HG03558 (cell line): ENCODE data around the gene SAMD9.
"Not testable (repeated sequence)": the region's sequence is repeated elsewhere in the genome, so short reads cannot be mapped to it uniquely, and the experiment has no call there.

Experiments
- ATAC-seq: cut with Tn5 transposase; IDR thresholded peaks from one replicate; pipeline ENCODE4 v1.9.1; 2021; ENCODE audit warnings: moderate number of reproducible peaks; ENCODE audit not compliant: unreplicated experiment; ENCODE audit errors: extremely low read depth

Gene SAMD9

DNA sequence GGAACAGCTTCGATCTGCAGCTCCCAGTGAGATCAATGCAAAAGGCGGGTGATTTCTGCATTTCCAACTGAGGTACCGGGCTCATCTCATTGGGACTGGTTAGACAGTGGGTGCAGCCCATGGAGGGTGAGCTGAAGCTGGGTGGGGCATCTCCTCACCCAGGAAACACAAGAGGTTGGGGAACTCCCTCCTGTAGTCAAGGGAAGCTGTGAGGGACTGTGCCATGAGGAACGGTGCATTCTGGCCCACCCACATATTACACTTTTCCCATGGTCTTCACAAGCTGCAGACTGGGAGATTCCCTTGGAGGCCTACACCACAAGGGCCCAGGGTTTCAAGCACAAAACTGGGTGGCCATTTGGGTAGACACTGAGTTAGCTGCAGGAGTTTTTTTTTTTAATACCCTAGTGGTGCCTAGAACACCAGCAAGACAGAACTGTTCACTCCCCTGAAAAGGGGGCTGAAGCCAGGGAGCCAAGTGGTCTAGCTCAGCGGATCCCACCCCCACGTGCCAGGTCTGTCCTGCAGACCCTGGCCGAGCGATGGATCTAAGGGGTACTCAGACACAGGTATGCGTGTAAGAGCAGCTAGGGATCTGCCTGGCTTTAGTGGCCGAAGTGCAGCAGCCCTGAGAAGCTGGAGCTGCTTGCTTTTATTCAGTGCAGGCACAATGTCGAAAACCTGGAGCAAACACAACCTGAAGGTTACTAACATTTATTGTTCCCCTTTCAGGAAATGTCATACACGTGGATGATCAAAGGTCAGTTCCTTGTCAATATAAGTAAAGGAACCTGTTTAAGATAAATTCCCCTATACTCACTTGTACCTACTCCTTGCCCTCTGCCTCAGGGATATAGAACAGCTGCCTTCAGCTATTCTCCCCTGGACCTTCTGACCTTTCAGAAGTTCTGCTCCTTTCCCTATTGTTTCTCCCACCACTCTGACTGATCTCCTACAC lies 3.1 kb upstream of the SAMD9 start:
- no peak for ATAC-seq

DNA sequence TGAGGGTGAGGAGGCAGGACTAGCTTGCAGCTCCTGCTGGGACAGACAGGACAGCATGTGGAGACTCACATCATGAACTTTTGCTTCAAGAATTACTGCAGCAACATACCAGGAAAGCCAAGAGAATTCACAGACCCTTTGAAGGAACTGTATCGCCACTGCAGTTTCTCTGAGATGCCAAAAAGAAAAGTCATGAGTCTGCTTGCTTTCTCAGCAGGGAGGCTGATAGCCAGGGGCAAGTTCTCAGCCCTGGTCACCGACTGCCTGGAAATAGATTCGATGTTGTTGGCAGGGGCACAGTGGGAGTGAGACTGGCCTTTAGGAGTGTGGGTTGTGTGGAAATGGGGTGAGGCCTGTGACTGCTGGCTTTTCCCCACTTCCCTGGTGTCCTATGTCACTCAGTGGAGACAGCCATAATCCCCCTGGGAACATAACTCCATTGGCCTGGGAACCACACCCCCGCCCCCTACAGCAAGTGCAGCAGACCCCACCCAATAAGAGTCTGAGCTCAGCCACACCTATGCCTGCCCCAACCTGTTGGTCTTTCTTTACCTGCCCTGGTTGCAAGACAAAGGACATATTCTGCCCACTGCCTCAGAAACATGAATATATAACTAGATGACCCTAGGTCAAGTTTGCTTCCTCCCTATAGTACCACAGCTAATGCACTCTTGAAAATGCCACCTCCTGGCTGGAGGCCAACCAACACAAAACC lies 1.6 kb upstream of the SAMD9 start:
- ATAC-seq = no peak

DNA sequence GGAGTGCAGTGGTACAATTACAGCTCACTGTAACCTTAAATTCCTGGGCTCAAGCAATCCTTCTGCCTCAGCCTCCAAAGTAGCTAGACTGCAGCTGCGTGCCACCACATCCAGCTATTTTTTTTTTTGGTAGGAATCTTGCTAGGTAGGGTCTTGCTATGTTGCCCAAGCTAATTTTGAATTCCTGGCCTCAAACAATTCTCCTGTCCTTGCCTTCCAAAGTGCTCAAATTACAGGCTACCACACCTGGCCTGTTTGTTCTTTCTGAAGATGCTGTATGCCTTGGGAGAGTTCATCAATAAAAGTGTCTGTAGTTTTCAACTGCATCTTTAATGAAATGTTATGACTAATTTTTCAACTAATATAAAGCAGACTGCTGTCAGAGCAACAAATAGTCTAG lies 452 bp downstream of the SAMD9 start:
- ATAC-seq = no peak

DNA sequence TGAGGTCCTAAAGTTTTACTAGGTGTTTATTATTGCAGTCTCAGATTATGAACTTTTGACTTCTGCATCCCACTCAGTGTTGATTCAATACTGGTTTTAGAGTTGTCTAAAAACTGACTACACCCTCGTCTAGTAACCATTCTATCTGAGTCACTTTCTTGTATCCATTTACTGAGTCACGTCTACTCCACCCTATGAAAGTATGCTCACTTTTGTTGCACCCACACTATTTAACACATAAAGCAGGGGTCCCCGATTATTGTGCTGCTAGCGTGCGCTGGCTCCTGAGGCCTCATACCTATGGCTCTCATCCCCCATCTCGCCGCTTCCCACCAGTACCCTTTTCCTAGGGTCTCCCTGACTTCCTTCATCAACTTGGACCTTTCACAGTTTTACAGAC lies 2.0 kb downstream of the SAMD9 start:
- no peak for ATAC-seq

DNA sequence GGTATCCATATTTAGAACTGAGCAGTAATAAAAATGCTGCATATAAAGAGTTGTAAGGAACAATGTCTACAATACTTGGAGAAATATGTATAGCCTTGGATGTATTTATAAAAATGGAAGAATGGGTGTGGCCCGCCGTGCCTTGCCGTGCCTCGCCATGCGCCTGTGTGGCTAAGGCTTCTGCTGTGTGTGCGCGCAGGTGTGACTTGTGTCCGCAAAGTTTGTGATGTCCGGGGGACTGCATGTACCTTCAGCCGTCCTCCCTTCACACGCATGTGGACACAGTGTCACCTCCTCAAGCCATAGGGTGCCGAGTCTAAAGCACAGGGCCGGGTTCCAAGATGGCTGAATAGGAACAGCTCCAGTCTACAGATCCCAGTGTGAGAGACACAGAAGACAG lies 9.8 kb downstream of the SAMD9 start:
- ATAC-seq = no peak

DNA sequence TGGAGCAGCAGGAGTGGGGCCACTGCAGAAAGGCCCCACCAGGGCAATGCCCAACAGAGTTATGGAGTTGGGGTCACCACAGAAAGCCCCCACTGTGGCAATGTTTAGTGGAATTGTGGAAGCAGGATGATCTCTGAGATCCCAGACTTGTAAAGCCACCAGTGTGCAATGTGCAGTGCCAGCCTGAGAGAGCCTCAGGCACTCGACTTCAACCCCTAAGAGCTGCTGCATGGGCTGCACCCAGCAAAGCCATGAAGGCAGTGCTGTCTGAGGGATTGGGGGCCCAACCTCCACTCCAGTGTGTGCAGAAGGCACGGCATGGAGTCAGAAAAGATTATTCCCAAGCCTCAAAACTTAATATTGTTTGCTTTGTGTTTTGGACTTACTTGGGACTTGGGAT lies 20.4 kb downstream of the SAMD9 start:
- ATAC-seq = no peak

DNA sequence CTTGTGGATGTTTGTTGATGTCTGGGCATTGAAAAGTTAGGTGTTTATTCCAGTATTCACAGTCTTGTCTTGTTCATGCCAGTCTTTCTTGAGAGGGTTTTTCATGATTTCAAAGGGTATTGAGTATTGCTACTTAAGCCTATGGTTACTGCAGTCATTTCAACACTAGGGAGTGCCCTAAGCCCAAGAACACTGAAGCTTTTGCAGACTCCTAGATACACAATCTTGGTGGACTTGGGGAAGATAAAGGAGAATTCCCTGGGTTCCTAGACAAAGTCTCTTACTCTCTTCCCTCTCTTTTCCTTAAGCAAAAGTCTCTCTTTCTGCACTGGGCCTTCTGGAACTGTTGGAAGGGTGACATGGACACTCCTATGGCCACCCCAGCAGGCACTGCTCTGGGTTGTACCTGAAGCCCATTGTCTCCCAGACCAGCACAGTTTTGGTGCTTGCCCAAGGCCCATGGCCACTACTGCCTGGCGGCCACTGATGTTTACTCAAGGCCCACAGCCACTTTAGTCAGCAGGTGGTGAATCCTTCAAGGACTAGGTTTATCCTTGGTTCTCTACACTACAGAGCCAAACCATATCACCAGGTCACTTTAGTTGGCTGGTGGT lies 24.9 kb downstream of the SAMD9 start:
- no peak for ATAC-seq

DNA sequence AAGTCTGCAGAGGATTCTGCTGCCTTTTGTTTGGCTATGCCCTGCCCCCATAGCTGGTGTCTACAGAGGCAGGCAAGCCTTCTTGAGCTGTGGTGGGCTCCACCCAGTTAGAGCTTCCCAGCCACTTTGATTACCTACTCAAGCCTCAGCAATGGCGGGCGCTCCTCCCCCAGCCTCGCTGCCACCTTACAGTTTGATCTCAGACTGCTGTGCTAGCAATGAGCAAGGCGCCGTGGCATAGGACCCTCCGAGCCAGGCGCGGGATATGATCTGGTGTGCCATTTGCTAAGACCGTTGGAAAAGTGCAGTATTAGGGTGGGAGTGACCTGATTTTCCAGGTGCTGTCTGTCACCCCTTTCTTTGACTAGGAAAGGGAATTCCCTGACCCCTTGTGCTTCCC lies 44.4 kb downstream of the SAMD9 start:
- ATAC-seq = not testable (repeated sequence)

DNA sequence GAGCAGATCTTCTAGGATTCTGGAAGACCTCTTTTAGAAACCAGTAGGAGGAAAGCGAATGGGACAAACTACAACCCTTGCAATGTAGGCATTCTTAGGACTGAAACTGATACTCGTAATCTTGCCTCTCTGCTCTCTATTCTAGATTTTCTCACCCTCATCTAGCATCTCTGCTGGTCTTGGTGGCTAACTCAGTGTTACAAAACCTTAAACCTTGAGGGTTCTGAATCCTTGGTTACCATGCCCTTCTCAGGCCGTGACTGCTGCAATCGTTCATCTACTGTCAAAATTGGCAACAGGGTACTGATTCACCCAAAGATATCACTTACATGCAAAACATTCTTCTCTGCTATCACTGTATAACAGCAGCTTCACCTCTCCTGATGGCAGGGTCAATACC lies 55.2 kb downstream of the SAMD9 start:
- ATAC-seq = no peak

DNA sequence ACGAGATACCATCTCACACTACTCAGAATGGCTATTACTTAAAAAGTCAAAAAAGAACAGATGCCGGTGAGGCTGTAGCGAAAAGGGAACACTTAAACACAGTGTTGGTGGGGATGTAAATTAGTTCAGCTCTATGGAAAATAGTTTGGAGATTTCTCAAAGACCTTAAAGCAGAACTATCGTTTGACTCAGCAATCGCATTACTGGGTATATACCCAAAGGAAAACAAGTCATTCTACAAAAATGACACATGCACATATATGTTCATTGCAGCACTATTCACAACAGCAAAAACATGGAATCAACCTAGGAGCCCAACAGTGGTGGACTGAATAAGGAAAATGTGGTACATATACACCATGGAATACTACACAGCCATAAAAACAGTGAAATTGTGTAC lies 56.9 kb downstream of the SAMD9 start:
- ATAC-seq = no peak

DNA sequence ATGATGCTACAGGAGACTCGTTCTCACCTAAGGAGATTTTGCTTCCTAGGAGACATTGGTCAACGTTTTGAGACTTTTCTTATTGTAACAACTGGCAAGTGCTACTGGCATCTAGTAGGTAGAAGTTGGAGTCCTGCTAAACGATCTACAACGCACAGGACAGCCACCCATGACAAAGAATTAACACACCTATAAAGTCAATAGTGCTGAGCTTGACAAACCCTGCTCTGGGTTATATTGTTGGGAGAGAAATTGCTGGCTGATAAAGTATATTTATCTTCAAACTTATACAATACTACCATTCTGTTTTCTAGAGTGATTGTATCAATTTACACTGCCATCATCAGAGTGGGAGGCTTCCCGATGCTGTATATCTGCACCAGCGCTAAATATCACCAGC lies 57.8 kb downstream of the SAMD9 start:
- ATAC-seq = no peak

DNA sequence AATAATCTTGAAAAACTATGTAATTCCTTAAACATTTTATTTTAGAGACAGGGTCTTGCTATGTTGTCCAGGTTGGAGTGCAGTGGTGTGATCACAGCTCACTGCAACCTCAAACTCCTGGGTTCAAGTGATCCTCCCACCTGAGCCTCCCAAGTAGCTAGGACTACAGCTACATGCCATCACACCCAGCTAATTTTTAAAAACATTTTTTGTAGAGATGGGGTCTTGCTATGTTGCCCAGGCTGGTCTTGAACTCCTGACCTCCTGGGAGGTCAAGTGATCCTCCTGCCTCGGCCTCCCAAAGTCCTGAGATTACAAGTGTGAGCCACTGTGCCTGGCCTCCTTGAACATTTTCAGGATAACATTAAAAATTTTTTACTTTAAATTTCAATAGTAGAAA lies 61.2 kb downstream of the SAMD9 start:
- not testable (repeated sequence) for ATAC-seq

DNA sequence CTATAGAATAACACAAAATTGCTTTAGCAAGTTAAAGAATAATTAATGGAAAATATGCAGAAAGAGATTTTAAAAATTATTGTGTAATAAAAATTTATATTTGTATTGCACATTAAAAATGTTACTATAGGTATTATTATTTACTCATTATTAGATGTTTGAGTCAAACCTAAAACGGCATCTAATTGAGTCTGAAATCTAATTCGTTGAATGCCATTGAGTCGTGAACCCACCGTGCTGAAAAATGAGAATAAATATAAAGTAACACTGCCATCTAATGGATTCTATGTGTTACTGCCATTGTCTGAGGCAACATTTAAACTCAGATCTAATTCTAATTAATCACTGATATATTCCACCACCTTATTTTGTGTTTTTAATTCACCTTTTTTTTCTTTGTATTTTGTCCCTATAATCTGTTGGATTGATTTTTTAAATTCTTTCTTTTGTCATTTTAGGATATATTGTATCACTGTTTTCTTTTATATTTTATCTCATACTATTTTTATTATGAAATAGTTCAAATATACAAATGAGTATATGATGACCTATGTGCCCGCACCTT lies 62.2 kb downstream of the SAMD9 start:
- ATAC-seq = no peak

DNA sequence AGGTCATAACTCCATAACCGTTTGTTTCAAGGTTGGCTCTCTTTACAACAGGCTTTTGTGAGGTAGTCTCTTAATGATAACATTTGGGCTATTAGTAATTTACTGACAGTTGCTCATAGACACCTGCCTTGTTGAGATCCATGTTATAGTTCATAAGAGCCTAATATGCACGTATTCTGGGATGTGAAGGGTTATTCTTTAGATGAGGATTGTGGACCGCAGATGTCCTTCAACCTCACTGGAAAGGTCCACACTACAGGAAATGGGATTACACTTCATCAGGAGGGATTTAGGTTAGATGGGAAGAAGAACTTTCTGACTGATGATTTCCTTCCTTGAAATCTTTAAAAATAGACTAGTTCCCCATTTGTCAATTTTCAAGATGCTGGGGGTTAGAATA lies 62.8 kb downstream of the SAMD9 start:
- ATAC-seq = no peak

DNA sequence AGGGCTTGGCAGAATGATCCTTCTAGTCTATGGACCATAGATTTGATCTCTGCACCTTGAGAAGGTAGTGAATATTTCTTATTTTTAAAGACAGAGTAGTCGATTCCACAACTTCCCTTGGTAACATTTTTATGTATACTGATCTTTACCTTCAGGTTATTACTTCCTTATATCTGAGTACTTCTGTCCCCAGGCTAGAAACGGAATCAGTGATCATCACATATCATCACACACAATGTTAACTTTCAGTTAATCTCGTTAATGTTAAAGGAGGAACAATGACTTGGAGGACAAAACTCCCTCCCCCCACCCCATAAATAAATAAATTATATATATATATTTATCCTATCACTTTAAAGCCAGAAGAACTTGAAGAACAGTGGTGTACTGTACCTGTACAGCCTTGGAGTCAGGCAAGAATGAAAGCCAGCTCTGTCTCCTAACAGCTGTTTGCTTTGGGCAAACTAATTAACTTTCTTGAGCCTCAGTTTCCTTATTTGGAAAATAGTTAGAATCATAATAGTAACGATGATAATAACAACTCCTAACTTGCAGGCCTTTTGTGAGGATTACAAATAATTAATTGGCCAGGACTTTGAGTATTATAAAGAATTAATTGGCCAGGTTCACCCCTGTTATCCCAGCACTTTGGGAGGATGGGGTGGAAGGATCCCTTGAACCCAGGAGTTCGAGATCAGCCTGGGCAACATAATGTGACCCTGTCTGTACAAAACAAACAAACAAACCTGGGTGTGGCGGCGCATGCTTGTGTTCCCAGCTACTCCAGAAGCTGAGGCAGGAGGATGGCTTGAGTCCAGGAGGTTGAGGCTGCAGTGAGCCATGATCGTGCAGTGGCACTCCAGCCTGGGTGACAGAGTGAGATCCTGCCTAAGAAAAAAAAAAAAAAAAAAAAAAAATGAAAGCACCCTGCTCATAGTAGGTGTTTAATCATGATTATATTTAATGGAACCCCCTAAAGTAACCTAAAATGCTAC lies 63.5 kb downstream of the SAMD9 start:
- ATAC-seq = no peak

DNA sequence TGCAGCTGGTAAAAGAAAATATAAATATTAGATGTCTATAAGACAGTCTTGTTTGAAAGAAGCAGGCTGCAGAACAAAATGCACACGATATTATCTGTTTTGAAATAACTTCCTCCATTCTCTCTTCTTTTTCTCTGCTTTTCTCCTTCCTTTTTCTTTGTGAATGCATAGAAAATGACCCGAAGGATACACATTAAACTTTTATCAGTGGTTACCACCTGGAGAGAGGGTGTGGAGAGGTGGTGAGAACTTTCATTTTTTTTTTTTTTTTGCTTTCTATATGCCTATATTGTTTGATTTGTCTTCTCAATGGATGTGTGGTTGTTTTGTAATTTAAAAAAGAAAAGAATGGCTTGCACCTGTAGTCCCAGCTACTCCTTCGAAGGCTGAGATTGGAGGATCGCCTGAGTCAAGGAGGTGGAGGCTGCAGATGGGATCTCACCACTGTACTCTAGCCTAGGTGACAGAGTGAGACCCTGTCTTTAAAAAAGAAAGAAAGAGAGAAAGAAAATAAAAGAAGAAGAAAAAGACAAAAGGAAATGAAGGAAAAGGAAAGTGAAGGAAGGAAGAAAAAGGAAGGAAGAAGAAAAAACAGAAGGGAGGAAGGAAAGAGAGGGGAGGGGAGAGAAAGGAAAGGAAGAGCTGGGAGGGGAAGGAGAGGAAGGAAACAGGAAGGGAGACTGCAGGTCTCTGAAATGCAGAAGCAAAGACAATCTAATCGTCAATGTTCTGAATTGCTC lies 64.4 kb downstream of the SAMD9 start:
- ATAC-seq = no peak

DNA sequence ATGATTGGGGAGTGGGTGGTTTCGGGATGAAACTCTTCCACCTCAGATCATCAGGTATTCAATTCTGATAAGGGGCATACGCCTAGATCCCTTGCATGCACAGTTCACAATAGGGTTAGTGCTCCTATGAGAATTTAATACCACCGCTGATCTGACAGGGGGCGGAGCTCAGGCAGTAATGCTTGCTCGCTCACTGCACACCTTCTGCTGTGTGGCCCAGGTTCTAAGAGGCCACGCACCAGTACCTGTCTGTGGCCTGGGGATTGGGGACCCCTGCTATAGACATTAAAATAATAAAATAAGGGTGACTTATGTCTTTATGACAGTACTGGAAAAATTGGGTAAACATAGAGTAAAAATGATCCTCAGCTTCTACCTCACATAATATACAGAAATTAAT lies 66.1 kb downstream of the SAMD9 start:
- ATAC-seq = no peak
